Bone marrow (tissue), 2 donors: ENCODE data around the gene CARHSP1.
"Not testable (repeated sequence)": the region's sequence is repeated elsewhere in the genome, so short reads cannot be mapped to it uniquely, and the experiment has no call there.

Experiments
- DNase-seq, 2 donors: peaks; one replicate each; lab custom pipeline; 2025; lab: John Stamatoyannopoulos, UW

The CARHSP1 gene

GRCh38 chr16:8828541-8829165 is 40.2 kb downstream of the CARHSP1 start:
- no peak for DNase-seq

GRCh38 chr16:8826278-8826879 is 42.4 kb downstream of the CARHSP1 start:
- DNase-seq: no peak

- DNase-seq: no peak
Observed at GRCh38 chr16:8822403-8822802, 46.4 kb downstream of the CARHSP1 start.

- no peak for DNase-seq
Observed at GRCh38 chr16:8819411-8820034, 49.3 kb downstream of the CARHSP1 start.

GRCh38 chr16:8818504-8819270 is 50.1 kb downstream of the CARHSP1 start:
- no peak for DNase-seq

GRCh38 chr16:8816967-8817655 is 51.7 kb downstream of the CARHSP1 start:
- no peak for DNase-seq

GRCh38 chr16:8814095-8814806 is 54.6 kb downstream of the CARHSP1 start:
- DNase-seq: no peak

- no peak for DNase-seq
Observed at GRCh38 chr16:8812162-8812843, 56.5 kb downstream of the CARHSP1 start.

- no peak for DNase-seq
Observed at GRCh38 chr16:8808613-8809353, 60.0 kb downstream of the CARHSP1 start.

- no peak for DNase-seq
Observed at GRCh38 chr16:8808009-8808408, 60.8 kb downstream of the CARHSP1 start.

- no peak for DNase-seq
Observed at GRCh38 chr16:8807189-8807588, 61.6 kb downstream of the CARHSP1 start.

GRCh38 chr16:8806272-8806983 is 62.4 kb downstream of the CARHSP1 start:
- DNase-seq: no peak

GRCh38 chr16:8804313-8804712 is 64.5 kb downstream of the CARHSP1 start:
- no peak for DNase-seq

GRCh38 chr16:8803733-8804132 is 65.1 kb downstream of the CARHSP1 start:
- DNase-seq: not testable (repeated sequence)
